HCT116 (cell line): ENCODE data around the gene COL7A1.

Experiments used
- EGR1 ChIP-seq: IDR thresholded peaks from 2 replicates; pipeline ENCODE4 v1.6.1; 2012; ENCODE audit warnings: low read depth
- FOSL1 ChIP-seq: IDR thresholded peaks from 2 replicates; pipeline ENCODE4 v1.6.1; 2012; ENCODE audit warnings: low read depth
- POLR2A ChIP-seq: IDR thresholded peaks from 2 replicates; pipeline ENCODE4 v1.7.0; 2011; ENCODE audit warnings: borderline replicate concordance; ENCODE audit not compliant: insufficient read depth, insufficient read length; ENCODE audit errors: extremely low read depth
- POLR2AphosphoS5 ChIP-seq: IDR thresholded peaks from 2 replicates; pipeline ENCODE4 v1.6.1; 2011; ENCODE audit warnings: mild to moderate bottlenecking, low read depth, low read length, moderate library complexity
- RAD21 ChIP-seq: IDR thresholded peaks from 2 replicates; pipeline ENCODE4 v1.6.1; 2012; ENCODE audit warnings: low read depth, mild to moderate bottlenecking
- TCF7L2 ChIP-seq: IDR thresholded peaks from 2 replicates; pipeline ENCODE4 v1.7.0; 2011; ENCODE audit warnings: borderline replicate concordance, inconsistent platforms; ENCODE audit not compliant: insufficient read depth, insufficient read length; ENCODE audit errors: extremely low read depth
- YY1 ChIP-seq: IDR thresholded peaks from 2 replicates; pipeline ENCODE4 v1.6.1; 2011; ENCODE audit warnings: low read length, low read depth, moderate library complexity, mild to moderate bottlenecking; ENCODE audit not compliant: insufficient replicate concordance; ENCODE audit errors: extremely low read depth
- ZFX ChIP-seq: fragments of 450-650 bp; IDR thresholded peaks from 2 replicates; pipeline ENCODE4 v1.6.1; 2017
- ZNF274 ChIP-seq: fragments of 200-500 bp; sonication (Bioruptor generic); IDR thresholded peaks from 2 replicates; pipeline ENCODE4 v1.6.1; 2014; ENCODE audit warnings: mild to moderate bottlenecking, low read depth, low read length, inconsistent platforms
- TF ChIP-seq, protein P1 (sequence below), 3 experiments: fragments of 200-600 bp in 1 of 3; sonication (generic) in 1 of 3; IDR thresholded peaks in 2 of 3; conservative IDR thresholded peaks in 1 of 3; 2 replicates each; pipeline ENCODE4 v1.5.1; 2012 to 2017; ENCODE audit warnings: low read depth in 2 of 3, low read length in 2 of 3, antibody characterized with exemption in 1 of 3, borderline replicate concordance in 1 of 3, control low read depth in 1 of 3, mild to moderate bottlenecking in 1 of 3, mixed read lengths in 1 of 3, mixed run types in 1 of 3, moderate library complexity in 1 of 3; ENCODE audit not compliant: insufficient read depth in 1 of 3
- TF ChIP-seq, protein P2 (sequence below): IDR thresholded peaks from 2 replicates; pipeline ENCODE4 v1.6.1; 2012
- TF ChIP-seq, protein P3 (sequence below): IDR thresholded peaks from 2 replicates; pipeline ENCODE4 v1.6.1; 2012; ENCODE audit warnings: low read depth
- TF ChIP-seq, protein P4 (sequence below): IDR thresholded peaks from 2 replicates; pipeline ENCODE4 v1.6.1; 2011; ENCODE audit warnings: mild to moderate bottlenecking, low read length, moderate library complexity; ENCODE audit not compliant: insufficient replicate concordance; ENCODE audit errors: extremely low read depth

DNA sequence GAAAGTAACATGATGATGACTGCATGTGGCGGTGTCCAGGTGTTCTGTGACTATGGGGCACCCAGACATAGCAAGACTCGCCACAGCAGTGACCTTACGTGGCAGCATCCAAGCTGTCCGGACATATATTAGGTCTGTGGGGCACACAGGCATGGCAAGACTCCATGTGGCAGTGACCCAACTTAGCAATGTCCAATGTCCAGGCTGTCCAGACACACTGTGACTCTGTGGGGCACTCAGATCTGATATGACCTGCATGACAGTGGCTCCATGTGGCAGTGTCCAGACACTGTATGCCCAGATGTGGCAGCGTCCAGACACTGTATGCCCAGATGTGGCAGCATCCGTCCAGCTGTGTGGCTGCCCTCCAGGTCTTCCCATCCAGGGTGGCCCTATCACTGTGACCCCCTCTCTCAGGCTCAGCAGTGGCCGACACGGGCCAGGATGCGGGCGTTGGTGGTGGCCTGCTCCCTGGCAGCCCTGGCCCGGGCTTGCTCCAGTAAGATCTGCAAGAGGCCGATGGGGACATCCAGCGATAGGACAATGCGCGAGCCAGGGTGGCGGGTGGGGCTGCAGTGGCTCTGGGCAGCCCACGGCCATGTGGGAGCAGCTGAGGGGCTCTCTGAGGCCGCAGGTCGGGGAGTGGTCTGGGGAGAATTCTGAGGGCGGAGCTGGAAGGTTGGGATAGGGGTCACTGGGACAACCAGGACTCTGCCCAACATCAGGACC lies 32.6 kb downstream of the COL7A1 start:
- TF ChIP-seq RAD21 = no peak
- TF ChIP-seq FOSL1 = no peak
- TF ChIP-seq, protein P1, sequence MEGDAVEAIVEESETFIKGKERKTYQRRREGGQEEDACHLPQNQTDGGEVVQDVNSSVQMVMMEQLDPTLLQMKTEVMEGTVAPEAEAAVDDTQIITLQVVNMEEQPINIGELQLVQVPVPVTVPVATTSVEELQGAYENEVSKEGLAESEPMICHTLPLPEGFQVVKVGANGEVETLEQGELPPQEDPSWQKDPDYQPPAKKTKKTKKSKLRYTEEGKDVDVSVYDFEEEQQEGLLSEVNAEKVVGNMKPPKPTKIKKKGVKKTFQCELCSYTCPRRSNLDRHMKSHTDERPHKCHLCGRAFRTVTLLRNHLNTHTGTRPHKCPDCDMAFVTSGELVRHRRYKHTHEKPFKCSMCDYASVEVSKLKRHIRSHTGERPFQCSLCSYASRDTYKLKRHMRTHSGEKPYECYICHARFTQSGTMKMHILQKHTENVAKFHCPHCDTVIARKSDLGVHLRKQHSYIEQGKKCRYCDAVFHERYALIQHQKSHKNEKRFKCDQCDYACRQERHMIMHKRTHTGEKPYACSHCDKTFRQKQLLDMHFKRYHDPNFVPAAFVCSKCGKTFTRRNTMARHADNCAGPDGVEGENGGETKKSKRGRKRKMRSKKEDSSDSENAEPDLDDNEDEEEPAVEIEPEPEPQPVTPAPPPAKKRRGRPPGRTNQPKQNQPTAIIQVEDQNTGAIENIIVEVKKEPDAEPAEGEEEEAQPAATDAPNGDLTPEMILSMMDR (IDR thresholded peaks at IDR 0.05 in 2 of 3, conservative IDR thresholded peaks at IDR 0.05 in 1 of 3; ENCODE audit: borderline replicate concordance in 1 of 3, insufficient read depth in 1 of 3, low read depth in 2 of 3, low read length in 2 of 3) = no peak
- TF ChIP-seq ZFX = no peak
- TF ChIP-seq, protein P2, sequence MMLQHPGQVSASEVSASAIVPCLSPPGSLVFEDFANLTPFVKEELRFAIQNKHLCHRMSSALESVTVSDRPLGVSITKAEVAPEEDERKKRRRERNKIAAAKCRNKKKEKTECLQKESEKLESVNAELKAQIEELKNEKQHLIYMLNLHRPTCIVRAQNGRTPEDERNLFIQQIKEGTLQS = no peak
- TF ChIP-seq TCF7L2 = no peak
- TF ChIP-seq EGR1 = no peak
- TF ChIP-seq YY1 = no peak
- no peak for TF ChIP-seq ZNF274
- TF ChIP-seq, protein P3, sequence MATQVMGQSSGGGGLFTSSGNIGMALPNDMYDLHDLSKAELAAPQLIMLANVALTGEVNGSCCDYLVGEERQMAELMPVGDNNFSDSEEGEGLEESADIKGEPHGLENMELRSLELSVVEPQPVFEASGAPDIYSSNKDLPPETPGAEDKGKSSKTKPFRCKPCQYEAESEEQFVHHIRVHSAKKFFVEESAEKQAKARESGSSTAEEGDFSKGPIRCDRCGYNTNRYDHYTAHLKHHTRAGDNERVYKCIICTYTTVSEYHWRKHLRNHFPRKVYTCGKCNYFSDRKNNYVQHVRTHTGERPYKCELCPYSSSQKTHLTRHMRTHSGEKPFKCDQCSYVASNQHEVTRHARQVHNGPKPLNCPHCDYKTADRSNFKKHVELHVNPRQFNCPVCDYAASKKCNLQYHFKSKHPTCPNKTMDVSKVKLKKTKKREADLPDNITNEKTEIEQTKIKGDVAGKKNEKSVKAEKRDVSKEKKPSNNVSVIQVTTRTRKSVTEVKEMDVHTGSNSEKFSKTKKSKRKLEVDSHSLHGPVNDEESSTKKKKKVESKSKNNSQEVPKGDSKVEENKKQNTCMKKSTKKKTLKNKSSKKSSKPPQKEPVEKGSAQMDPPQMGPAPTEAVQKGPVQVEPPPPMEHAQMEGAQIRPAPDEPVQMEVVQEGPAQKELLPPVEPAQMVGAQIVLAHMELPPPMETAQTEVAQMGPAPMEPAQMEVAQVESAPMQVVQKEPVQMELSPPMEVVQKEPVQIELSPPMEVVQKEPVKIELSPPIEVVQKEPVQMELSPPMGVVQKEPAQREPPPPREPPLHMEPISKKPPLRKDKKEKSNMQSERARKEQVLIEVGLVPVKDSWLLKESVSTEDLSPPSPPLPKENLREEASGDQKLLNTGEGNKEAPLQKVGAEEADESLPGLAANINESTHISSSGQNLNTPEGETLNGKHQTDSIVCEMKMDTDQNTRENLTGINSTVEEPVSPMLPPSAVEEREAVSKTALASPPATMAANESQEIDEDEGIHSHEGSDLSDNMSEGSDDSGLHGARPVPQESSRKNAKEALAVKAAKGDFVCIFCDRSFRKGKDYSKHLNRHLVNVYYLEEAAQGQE = no peak
- TF ChIP-seq POLR2AphosphoS5 = no peak
- TF ChIP-seq, protein P4, sequence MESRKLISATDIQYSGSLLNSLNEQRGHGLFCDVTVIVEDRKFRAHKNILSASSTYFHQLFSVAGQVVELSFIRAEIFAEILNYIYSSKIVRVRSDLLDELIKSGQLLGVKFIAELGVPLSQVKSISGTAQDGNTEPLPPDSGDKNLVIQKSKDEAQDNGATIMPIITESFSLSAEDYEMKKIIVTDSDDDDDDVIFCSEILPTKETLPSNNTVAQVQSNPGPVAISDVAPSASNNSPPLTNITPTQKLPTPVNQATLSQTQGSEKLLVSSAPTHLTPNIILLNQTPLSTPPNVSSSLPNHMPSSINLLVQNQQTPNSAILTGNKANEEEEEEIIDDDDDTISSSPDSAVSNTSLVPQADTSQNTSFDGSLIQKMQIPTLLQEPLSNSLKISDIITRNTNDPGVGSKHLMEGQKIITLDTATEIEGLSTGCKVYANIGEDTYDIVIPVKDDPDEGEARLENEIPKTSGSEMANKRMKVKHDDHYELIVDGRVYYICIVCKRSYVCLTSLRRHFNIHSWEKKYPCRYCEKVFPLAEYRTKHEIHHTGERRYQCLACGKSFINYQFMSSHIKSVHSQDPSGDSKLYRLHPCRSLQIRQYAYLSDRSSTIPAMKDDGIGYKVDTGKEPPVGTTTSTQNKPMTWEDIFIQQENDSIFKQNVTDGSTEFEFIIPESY = no peak
- TF ChIP-seq POLR2A = no peak
